Upper lobe of left lung (tissue), 6 donors: Measurements from ENCODE around the gene SPATA17. TPM values are rescaled to one million over a fixed set of nuclear protein-coding genes. Genes with fewer than 3 reads are reported as not detected.
A peak's percentile ranks its signal among the peaks of the same experiment; 100 is the strongest.
"Not testable (repeated sequence)": the region's sequence is repeated elsewhere in the genome, so short reads cannot be mapped to it uniquely, and the experiment has no call there.

Experiments used
- ATAC-seq, 2 donors: fragments of 200-7000 bp; cut with Tn5 transposase; one replicate each; pipeline ENCODE4 v1.9.1; 2022; ENCODE audit warnings: mild to moderate bottlenecking in 2 of 2, moderate library complexity in 2 of 2; ENCODE audit not compliant: low FRiP score in 2 of 2
- DNase-seq, 2 donors: peaks; one replicate each; pipeline ENCODE4 v3.0.0-alpha.2; 2019 to 2020
- H3K27ac ChIP-seq, 4 donors: fragments of 200-600 bp; sonication (generic); one replicate each; pipeline ENCODE4 v1.5.1; 2016 to 2019
- H3K27me3 ChIP-seq, 4 donors: fragments of 200-600 bp; sonication (generic); one replicate each; pipeline ENCODE4 v1.5.1; 2017 to 2019
- H3K36me3 ChIP-seq, 4 donors: fragments of 200-600 bp; sonication (generic); one replicate each; pipeline ENCODE4 v1.5.1; 2016 to 2019
- H3K4me1 ChIP-seq, 4 donors: fragments of 200-600 bp; sonication (generic); one replicate each; pipeline ENCODE4 v1.5.1; 2018 to 2019
- H3K4me3 ChIP-seq, 4 donors: fragments of 200-600 bp; sonication (generic); one replicate each; pipeline ENCODE4 v1.5.1; 2017 to 2019; ENCODE audit warnings: mild to moderate bottlenecking in 2 of 4, moderate library complexity in 1 of 4
- H3K9me3 ChIP-seq, 4 donors: fragments of 200-600 bp; sonication (generic); one replicate each; pipeline ENCODE4 v1.5.1; 2018 to 2019
- EP300 ChIP-seq, 4 donors: sonication (generic); formaldehyde crosslinking; IDR thresholded peaks; one replicate each; pipeline ENCODE4 v1.5.1; 2017; ENCODE audit warnings: antibody characterized with exemption in 4 of 4, control low read depth in 2 of 4
- POLR2A ChIP-seq, 4 donors: fragments of 450-650 bp; IDR thresholded peaks; one replicate each; pipeline ENCODE4 v1.5.1; 2016 to 2017; ENCODE audit warnings: antibody characterized with exemption in 4 of 4, mild to moderate bottlenecking in 2 of 4
- POLR2AphosphoS5 ChIP-seq, 2 donors: sonication (generic); formaldehyde crosslinking; IDR thresholded peaks; one replicate each; pipeline ENCODE4 v1.5.1; 2017; ENCODE audit warnings: antibody characterized with exemption in 2 of 2
- WGBS, 2 donors: methylation state at CpG; one replicate each; pipeline ENCODE4 v1.1.5; 2017 to 2018; 5-methylcytosine and 5-hydroxymethylcytosine counted together
- total RNA-seq, 6 donors: library from RNA; depleted of rRNA in 4 of 6; stranded (reverse); fragments of >200 nt in 4 of 6; gene quantifications; one replicate each; pipeline versions ENCODE4 v1.1.0 to v1.2.1, GENCODE V29; 2016 to 2021
- TF ChIP-seq, protein P1 (sequence below), 6 experiments: fragments of 450-650 bp in 4 of 6; fragments of 200-600 bp in 2 of 6; sonication (generic) in 2 of 6; IDR thresholded peaks; one replicate each; pipeline ENCODE4 v1.5.1; 2016 to 2019; ENCODE audit warnings: antibody characterized with exemption in 6 of 6
- donor health status: DM: no; HTN: no; CAD: no; lungs with moderate emphysema.
- donor health status: DM: no; HTN: yes; CAD: no; lungs with severe emphysema.

SPATA17 gene
- total RNA-seq, 6 donors from 2014 or later, result 0.63 to 17.0 (median 1.6) TPM

DNA sequence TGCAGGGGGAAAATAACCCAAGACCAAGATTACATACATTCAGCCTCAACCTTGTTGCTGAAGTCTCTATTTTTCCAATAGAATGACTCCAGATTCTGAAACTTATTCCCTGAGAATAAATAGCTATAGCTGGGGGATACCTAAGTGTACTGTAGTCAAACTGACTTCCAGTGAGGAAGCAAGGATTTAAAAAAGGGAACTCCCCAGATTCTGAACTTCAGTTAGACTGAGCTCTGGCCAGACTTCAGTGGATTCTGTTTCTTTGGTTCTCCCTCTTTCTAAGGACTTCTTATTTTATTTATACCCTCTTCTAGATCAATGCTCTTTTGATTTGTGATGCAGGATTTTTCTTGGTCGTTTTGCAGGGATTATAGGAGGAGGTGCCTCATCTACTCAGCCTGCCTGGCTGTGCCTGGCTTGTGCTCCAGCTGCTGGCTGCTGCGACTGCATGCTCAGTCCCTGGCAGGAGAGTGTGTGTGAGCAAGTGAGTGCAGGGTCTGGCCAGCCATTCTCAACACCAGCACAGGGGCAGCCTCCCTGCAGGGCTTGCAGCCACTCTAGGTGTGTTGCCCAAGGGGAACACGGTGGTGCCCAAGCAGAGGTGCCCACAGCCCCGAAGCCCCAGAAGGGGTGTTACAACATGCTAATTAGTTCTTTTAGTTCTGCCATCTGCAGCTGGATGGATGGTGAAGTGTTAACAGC is 43.0 kb downstream of the SPATA17 start:
- ATAC-seq (peak in 1 of 2 donors; percentile 52), DNase-seq (peak in 1 of 2 donors; percentile 39)
- WGBS, 2 donors, result 46 to 65% methylated on average over 2 to 3 of the region's 4 CpGs
- H3K27me3 ChIP-seq, result no peaks in the 10 kb centered on the region
- H3K9me3 ChIP-seq, result no peaks in the 10 kb centered on the region
- no peaks in the 10 kb centered on the region for H3K4me1 ChIP-seq
- no peaks in the 10 kb centered on the region for H3K36me3 ChIP-seq
- TF ChIP-seq POLR2AphosphoS5 (IDR thresholded peaks at IDR 0.05) (no peak), POLR2A (IDR thresholded peaks at IDR 0.05) (no peak)
- no peak overlapping the region for H3K4me3 ChIP-seq
- H3K27ac ChIP-seq, result no peak overlapping the region

DNA sequence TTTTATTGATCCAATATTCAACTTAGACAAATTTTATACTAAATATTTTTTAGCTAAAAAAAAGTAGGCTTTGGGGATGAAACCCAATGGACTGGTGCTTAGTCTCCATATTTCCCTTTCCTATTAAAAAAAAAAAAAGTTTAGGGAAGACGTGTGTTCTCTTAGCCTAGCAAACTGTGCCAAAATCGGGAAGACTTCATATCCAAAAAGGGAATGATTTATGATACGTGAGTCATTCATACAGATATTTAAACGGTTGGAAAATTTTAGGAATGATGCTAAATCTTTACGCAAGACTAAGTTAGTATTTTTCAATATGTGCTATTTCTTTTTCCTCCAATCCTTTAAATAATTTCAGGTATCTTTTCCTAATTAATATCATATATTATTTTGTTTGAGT is 50.7 kb downstream of the SPATA17 start:
- no peak for TF ChIP-seq POLR2A (IDR thresholded peaks at IDR 0.05)
- TF ChIP-seq POLR2AphosphoS5 (IDR thresholded peaks at IDR 0.05), result no peak
- no peak for TF ChIP-seq EP300 (IDR thresholded peaks at IDR 0.05)
- TF ChIP-seq, protein P1, sequence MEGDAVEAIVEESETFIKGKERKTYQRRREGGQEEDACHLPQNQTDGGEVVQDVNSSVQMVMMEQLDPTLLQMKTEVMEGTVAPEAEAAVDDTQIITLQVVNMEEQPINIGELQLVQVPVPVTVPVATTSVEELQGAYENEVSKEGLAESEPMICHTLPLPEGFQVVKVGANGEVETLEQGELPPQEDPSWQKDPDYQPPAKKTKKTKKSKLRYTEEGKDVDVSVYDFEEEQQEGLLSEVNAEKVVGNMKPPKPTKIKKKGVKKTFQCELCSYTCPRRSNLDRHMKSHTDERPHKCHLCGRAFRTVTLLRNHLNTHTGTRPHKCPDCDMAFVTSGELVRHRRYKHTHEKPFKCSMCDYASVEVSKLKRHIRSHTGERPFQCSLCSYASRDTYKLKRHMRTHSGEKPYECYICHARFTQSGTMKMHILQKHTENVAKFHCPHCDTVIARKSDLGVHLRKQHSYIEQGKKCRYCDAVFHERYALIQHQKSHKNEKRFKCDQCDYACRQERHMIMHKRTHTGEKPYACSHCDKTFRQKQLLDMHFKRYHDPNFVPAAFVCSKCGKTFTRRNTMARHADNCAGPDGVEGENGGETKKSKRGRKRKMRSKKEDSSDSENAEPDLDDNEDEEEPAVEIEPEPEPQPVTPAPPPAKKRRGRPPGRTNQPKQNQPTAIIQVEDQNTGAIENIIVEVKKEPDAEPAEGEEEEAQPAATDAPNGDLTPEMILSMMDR (IDR thresholded peaks at IDR 0.05), result no peak
- WGBS, 2 donors, result 83 to 85% methylated on average over 5 of the region's 5 CpGs

GRCh38 chr1:217687511-217687910 is 56.4 kb downstream of the SPATA17 start:
- ATAC-seq (no peak), DNase-seq (no peak)
- no peaks in the 10 kb centered on the region for H3K9me3 ChIP-seq
- H3K4me1 ChIP-seq, result no peaks in the 10 kb centered on the region
- H3K36me3 ChIP-seq, result no peaks in the 10 kb centered on the region
- TF ChIP-seq POLR2AphosphoS5 (IDR thresholded peaks at IDR 0.05) (no peak), EP300 (IDR thresholded peaks at IDR 0.05) (no peak), POLR2A (IDR thresholded peaks at IDR 0.05) (no peak)
- TF ChIP-seq, protein P1 (IDR thresholded peaks at IDR 0.05), result no peak
- no peaks in the 10 kb centered on the region for H3K27me3 ChIP-seq
- H3K27ac ChIP-seq, result no peak overlapping the region
- 83% methylated on average over 4 of the region's 4 CpGs for WGBS, 2 donors
- no peak overlapping the region for H3K4me3 ChIP-seq

More for the DNA sequence above, 50.7 kb downstream of the SPATA17 start:
- ATAC-seq (no peak), DNase-seq (no peak)
- H3K27ac ChIP-seq, result no peak overlapping the region
- H3K4me3 ChIP-seq, result no peak overlapping the region
- no peaks in the 10 kb centered on the region for H3K36me3 ChIP-seq
- no peaks in the 10 kb centered on the region for H3K9me3 ChIP-seq
- H3K4me1 ChIP-seq, result no peaks in the 10 kb centered on the region
- no peaks in the 10 kb centered on the region for H3K27me3 ChIP-seq

- not testable (repeated sequence) for H3K4me3 ChIP-seq, H3K9me3 ChIP-seq, ATAC-seq, H3K27me3 ChIP-seq, H3K4me1 ChIP-seq, H3K36me3 ChIP-seq, DNase-seq, H3K27ac ChIP-seq
- WGBS, 2 donors, result 94 to 96% methylated on average over 13 to 22 of the region's 25 CpGs
Measured at GRCh38 chr1:217696140-217696539, 65.0 kb downstream of the SPATA17 start.

DNA sequence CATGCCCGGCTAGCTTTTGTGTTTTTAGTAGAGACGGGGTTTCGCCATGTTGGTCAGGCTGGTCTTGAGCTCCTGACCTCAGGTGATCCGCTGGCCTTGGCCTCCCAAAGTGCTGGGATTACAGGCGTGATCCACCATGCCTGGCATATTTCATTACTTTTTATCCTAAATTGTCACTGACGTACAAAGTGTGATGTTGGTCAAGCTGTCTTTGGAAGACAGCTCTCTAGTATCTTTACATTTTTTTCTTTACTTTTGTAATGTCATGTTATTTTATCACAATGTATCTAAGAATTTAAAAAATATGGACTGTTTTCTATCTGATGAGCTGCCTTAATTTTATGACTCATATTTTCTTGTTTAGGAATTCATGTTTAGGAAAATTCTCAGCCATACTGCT is 72.2 kb downstream of the SPATA17 start:
- ATAC-seq (no peak), DNase-seq (no peak)
- TF ChIP-seq POLR2AphosphoS5 (IDR thresholded peaks at IDR 0.05), result no peak
- no peak for TF ChIP-seq EP300 (IDR thresholded peaks at IDR 0.05)
- TF ChIP-seq, protein P1 (IDR thresholded peaks at IDR 0.05), result no peak
- no peak for TF ChIP-seq POLR2A (IDR thresholded peaks at IDR 0.05)
- Histone ChIP-seq H3K9me3 (no peaks in the 10 kb centered on the region), H3K4me1 (no peaks in the 10 kb centered on the region), H3K4me3 (no peak overlapping the region), H3K27ac (no peak overlapping the region), H3K36me3 (no peaks in the 10 kb centered on the region), H3K27me3 (no peaks in the 10 kb centered on the region)
- 90 to 94% methylated on average over 6 of the region's 6 CpGs for WGBS, 2 donors
